SW480 (cell line): ENCODE results near the gene PWWP2B.
A peak's percentile ranks its signal among the peaks of the same experiment; 100 is the strongest.

Source experiments
- DNase-seq: peaks from one replicate; pipeline ENCODE4 v3.0.0-alpha.2; 2016; ENCODE audit warnings: low spot score

PWWP2B gene

GRCh38 chr10:132448248-132448731 lies 51.3 kb downstream of the PWWP2B start:
- DNase-seq = peak; percentile 70

GRCh38 chr10:132449051-132449810 lies 52.2 kb downstream of the PWWP2B start:
- DNase-seq = no peak

- no peak for DNase-seq
These were observed 52.8 kb downstream of the PWWP2B start for GRCh38 chr10:132449811-132450181.

GRCh38 chr10:132450466-132450824 lies 53.4 kb downstream of the PWWP2B start:
- no peak for DNase-seq

- no peak for DNase-seq
These were observed 54.0 kb downstream of the PWWP2B start for GRCh38 chr10:132450825-132451505.

- DNase-seq = no peak
These were observed 54.7 kb downstream of the PWWP2B start for GRCh38 chr10:132451506-132452215.

GRCh38 chr10:132452216-132452650 lies 55.2 kb downstream of the PWWP2B start:
- no peak for DNase-seq

GRCh38 chr10:132452651-132453469 lies 55.9 kb downstream of the PWWP2B start:
- peak; percentile 55 for DNase-seq

- no peak for DNase-seq
These were observed 56.5 kb downstream of the PWWP2B start for GRCh38 chr10:132453470-132453861.

- no peak for DNase-seq
These were observed 57.5 kb downstream of the PWWP2B start for GRCh38 chr10:132454296-132455198.

GRCh38 chr10:132455441-132455971 lies 58.5 kb downstream of the PWWP2B start:
- DNase-seq = no peak

- DNase-seq = no peak
These were observed 59.2 kb downstream of the PWWP2B start for GRCh38 chr10:132455986-132456847.

GRCh38 chr10:132456881-132457280 lies 59.9 kb downstream of the PWWP2B start:
- no peak for DNase-seq

- no peak for DNase-seq
These were observed 60.5 kb downstream of the PWWP2B start for GRCh38 chr10:132457328-132458070.

GRCh38 chr10:132458071-132458585 lies 61.1 kb downstream of the PWWP2B start:
- no peak for DNase-seq

GRCh38 chr10:132458586-132459300 lies 61.7 kb downstream of the PWWP2B start:
- peak; percentile 52 for DNase-seq

GRCh38 chr10:132459301-132460003 lies 62.5 kb downstream of the PWWP2B start:
- peak; percentile 76 for DNase-seq
